Thyroid gland (tissue), 4 donors: ENCODE results near the gene KIF16B.

Experiments
- POLR2A ChIP-seq, 2 donors: fragments of 450-650 bp; IDR thresholded peaks; one replicate each; pipeline ENCODE4 v1.6.1; 2017; ENCODE audit warnings: antibody characterized with exemption in 2 of 2, mild to moderate bottlenecking in 2 of 2, moderate library complexity in 1 of 2
- TF ChIP-seq, protein P1 (sequence below), 6 experiments: fragments of 200-600 bp in 3 of 6; fragments of 450-650 bp in 3 of 6; sonication (generic) in 3 of 6; IDR thresholded peaks; one replicate each; pipeline ENCODE4 v1.5.1; 2016 to 2019; ENCODE audit warnings: antibody characterized with exemption in 6 of 6, mild to moderate bottlenecking in 2 of 6, inconsistent platforms in 1 of 6, moderate library complexity in 1 of 6

- TF ChIP-seq, protein P1, sequence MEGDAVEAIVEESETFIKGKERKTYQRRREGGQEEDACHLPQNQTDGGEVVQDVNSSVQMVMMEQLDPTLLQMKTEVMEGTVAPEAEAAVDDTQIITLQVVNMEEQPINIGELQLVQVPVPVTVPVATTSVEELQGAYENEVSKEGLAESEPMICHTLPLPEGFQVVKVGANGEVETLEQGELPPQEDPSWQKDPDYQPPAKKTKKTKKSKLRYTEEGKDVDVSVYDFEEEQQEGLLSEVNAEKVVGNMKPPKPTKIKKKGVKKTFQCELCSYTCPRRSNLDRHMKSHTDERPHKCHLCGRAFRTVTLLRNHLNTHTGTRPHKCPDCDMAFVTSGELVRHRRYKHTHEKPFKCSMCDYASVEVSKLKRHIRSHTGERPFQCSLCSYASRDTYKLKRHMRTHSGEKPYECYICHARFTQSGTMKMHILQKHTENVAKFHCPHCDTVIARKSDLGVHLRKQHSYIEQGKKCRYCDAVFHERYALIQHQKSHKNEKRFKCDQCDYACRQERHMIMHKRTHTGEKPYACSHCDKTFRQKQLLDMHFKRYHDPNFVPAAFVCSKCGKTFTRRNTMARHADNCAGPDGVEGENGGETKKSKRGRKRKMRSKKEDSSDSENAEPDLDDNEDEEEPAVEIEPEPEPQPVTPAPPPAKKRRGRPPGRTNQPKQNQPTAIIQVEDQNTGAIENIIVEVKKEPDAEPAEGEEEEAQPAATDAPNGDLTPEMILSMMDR (IDR thresholded peaks at IDR 0.05) = no peak
- no peak for TF ChIP-seq POLR2A (IDR thresholded peaks at IDR 0.05)
These were observed 302.3 kb downstream of the KIF16B start for GRCh38 chr20:16270989-16271388.
